KMS-11 (cell line): ENCODE results near the gene RNF145.
"Not testable (repeated sequence)": the region's sequence is repeated elsewhere in the genome, so short reads cannot be mapped to it uniquely, and the experiment has no call there.

Experiments used
- H2AFZ ChIP-seq: fragments of 200-600 bp; sonication (generic); 2 replicates; pipeline ENCODE4 v1.6.1; 2016; ENCODE audit warnings: antibody characterized with exemption, mixed run types, low read depth
- H3K27ac ChIP-seq: fragments of 200-600 bp; sonication (generic); 2 replicates; pipeline ENCODE4 v1.6.1; 2016; ENCODE audit warnings: mild to moderate bottlenecking, mixed run types
- H3K27me3 ChIP-seq: fragments of 200-600 bp; sonication (generic); 2 replicates; pipeline ENCODE4 v1.6.1; 2017; ENCODE audit warnings: mild to moderate bottlenecking, low read depth, mixed run types, moderate library complexity; ENCODE audit not compliant: insufficient read depth
- H3K36me3 ChIP-seq: fragments of 200-600 bp; sonication (generic); 2 replicates; pipeline ENCODE4 v1.6.1; 2017; ENCODE audit warnings: mild to moderate bottlenecking, mixed run types; ENCODE audit not compliant: insufficient read depth
- H3K4me1 ChIP-seq: fragments of 200-600 bp; sonication (generic); 2 replicates; pipeline ENCODE4 v1.6.1; 2016; ENCODE audit warnings: mild to moderate bottlenecking, low read depth, mixed run types; ENCODE audit not compliant: poor library complexity, severe bottlenecking
- H3K4me2 ChIP-seq: fragments of 200-600 bp; sonication (generic); 2 replicates; pipeline ENCODE4 v1.7.0; 2016; ENCODE audit warnings: mild to moderate bottlenecking, mixed run types
- H3K4me3 ChIP-seq: fragments of 200-600 bp; sonication (generic); IDR thresholded peaks from 2 replicates; pipeline ENCODE4 v1.6.1; 2017; ENCODE audit warnings: low read depth, low read length, mixed read lengths; ENCODE audit not compliant: insufficient read depth
- H3K79me2 ChIP-seq: fragments of 200-600 bp; sonication (generic); 2 replicates; pipeline ENCODE4 v1.6.1; 2016; ENCODE audit warnings: low read depth, mixed run types; ENCODE audit not compliant: insufficient read depth
- H3K9ac ChIP-seq: fragments of 200-600 bp; sonication (generic); 2 replicates; pipeline ENCODE4 v1.6.1; 2016; ENCODE audit warnings: mild to moderate bottlenecking, mixed run types
- H4K20me1 ChIP-seq: fragments of 200-600 bp; sonication (generic); 2 replicates; pipeline ENCODE4 v1.6.1; 2016; ENCODE audit warnings: mild to moderate bottlenecking, mixed run types; ENCODE audit not compliant: insufficient read depth
- TF ChIP-seq, protein P1 (sequence below): fragments of 200-600 bp; sonication (generic); conservative IDR thresholded peaks from 2 replicates; pipeline ENCODE4 v1.6.1; 2017; ENCODE audit warnings: low read depth, mild to moderate bottlenecking, antibody characterized with exemption, low read length, moderate library complexity, mixed read lengths

The RNF145 gene

DNA sequence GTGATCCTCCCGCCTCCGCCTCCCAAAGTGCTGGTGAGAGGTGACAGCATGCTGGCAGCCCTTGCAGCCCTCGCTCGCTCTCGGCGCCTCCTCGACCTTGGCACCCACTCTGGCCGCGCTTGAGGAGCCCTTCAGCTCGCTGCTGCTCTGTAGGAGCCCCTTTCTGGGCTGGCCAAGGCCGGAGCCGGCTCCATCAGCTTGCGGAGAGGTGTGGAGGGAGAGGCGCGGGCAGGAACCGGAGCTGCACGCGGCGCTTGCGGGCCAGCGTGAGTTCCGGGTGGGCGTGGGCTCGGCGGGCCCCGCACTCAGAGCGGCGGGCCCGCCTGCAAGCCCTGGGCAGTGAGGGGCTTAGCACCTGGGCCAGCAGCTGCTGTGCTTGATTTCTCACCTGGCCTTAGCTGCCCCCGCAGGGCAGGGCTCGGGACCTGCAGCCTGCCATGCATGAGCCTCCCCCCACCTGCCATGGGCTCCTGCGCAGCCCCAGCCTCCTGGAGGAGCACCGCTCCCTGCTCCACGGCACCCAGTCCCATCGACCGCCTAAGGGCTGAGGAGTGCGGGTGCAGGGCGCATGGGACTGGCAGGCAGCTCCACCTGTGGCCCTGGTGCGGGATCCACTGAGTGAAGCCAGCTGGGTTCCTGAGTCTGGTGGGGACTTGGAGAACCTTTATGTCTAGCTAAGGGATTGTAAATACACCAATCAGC, 90.2 kb downstream of the RNF145 start:
- H2AFZ ChIP-seq, H3K27ac ChIP-seq, H3K9ac ChIP-seq, H3K4me2 ChIP-seq, H4K20me1 ChIP-seq, H3K79me2 ChIP-seq, H3K4me3 ChIP-seq, H3K27me3 ChIP-seq, H3K36me3 ChIP-seq: not testable (repeated sequence)
- H3K4me1 ChIP-seq = peaks cover 29% of the 10 kb centered on the region

DNA sequence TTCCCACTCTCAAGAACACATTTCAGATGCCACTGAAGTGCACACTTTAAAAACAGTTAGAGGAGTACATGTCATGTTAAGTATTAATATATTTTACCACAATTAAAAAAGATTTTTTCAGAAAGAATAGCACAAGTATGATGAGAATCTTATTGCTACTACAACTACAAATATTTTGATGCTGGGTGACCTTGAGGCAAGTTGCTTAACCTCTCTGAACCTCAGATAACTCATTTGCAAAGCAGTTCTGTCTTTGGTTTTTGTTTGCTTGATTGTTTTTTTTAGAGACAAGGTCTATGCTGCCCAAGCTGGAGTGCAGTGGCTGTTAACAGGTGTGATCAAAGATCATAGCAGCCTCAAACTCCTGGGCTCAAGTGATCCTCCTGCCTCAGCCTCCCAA, 95.9 kb downstream of the RNF145 start:
- H3K9ac ChIP-seq = no peak overlapping the region
- no peak overlapping the region for H3K4me2 ChIP-seq
- H3K4me3 ChIP-seq = no peak overlapping the region
- H3K36me3 ChIP-seq = no peaks in the 10 kb centered on the region
- no peaks in the 10 kb centered on the region for H4K20me1 ChIP-seq
- H3K4me1 ChIP-seq = no peaks in the 10 kb centered on the region
- H2AFZ ChIP-seq = no peak overlapping the region
- no peaks in the 10 kb centered on the region for H3K27me3 ChIP-seq
- TF ChIP-seq, protein P1, sequence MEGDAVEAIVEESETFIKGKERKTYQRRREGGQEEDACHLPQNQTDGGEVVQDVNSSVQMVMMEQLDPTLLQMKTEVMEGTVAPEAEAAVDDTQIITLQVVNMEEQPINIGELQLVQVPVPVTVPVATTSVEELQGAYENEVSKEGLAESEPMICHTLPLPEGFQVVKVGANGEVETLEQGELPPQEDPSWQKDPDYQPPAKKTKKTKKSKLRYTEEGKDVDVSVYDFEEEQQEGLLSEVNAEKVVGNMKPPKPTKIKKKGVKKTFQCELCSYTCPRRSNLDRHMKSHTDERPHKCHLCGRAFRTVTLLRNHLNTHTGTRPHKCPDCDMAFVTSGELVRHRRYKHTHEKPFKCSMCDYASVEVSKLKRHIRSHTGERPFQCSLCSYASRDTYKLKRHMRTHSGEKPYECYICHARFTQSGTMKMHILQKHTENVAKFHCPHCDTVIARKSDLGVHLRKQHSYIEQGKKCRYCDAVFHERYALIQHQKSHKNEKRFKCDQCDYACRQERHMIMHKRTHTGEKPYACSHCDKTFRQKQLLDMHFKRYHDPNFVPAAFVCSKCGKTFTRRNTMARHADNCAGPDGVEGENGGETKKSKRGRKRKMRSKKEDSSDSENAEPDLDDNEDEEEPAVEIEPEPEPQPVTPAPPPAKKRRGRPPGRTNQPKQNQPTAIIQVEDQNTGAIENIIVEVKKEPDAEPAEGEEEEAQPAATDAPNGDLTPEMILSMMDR = no peak
- no peaks in the 10 kb centered on the region for H3K79me2 ChIP-seq
- H3K27ac ChIP-seq = no peak overlapping the region

DNA sequence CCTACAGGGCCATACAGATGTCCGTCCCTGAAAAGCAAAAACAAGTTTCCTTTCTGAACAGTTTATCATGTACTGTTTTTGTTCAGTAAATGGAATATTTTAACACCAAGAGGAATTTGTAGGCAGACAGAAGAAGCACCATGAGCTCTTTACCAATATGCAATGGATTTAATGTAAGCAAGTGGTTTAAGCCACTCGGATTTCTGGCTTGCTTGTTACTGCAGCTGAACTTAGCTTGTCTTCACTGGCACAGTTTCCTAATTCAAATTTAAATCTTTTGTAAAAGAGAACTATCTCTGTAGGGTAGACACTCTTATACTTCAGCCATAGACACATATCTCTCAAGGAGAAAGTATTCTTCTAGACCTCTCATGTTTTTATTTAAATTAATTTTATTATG, 96.9 kb downstream of the RNF145 start:
- Histone ChIP-seq H3K4me2 (no peak overlapping the region), H3K4me1 (no peaks in the 10 kb centered on the region)

More for the DNA sequence above, 96.9 kb downstream of the RNF145 start:
- Histone ChIP-seq H3K9ac (no peak overlapping the region), H2AFZ (no peak overlapping the region), H3K4me3 (no peak overlapping the region), H3K27ac (no peak overlapping the region), H3K79me2 (no peaks in the 10 kb centered on the region), H4K20me1 (no peaks in the 10 kb centered on the region), H3K36me3 (no peaks in the 10 kb centered on the region), H3K27me3 (no peaks in the 10 kb centered on the region)
- TF ChIP-seq, protein P1 = no peak
